ENCODE results near the gene DCLK1. TPM values are rescaled to one million over a fixed set of nuclear protein-coding genes. Genes with fewer than 3 reads are reported as not detected.

Gene DCLK1
- total RNA-seq, 2 experiments from 2014 or later: not detected

DNA sequence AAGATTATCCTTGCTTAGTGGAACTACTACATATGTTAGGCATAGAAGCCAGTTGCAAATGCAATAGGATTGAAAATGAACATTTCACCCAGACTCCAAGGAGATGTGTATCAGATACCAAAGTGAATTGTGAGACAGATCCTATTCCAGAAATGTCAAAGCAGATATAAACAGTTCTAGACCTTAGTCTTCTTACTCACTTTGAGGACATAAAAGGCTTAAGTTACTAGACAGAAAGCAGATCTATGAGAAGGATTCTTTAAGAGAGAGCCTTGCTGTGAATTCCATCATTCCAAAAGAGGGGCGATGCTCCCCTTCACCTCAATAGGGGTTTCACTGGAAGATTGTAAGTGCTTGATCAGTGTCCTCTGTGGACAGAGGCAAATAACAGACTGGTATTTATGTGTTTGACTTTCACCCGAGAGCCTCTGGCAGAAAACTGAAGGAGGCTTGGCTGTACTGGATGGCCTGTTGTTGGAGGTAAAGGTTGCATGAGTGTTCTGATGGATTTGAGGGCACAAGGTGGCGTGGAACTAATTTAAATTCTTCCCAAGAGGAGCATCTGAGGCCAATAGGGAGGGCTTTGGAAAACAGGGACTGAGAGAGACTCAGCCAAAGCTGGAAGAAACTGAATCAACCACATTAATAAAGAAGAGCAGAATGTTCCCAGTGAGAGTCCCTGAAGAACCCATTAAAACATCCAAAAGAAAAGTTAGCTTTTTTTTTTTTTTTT is 194.8 kb downstream of the DCLK1 start:
- no peak for DNase-seq
- intact Hi-C loops (cut with micrococcal nuclease): no loop called here
- Mint-ChIP-seq H3K9me3 (peaks cover 1% of the 10 kb centered on the region), H3K27ac (no peak overlapping the region), H3K4me1 (ENCODE audit: low read depth) (no peaks in the 10 kb centered on the region), H3K27me3 (ENCODE audit: low read depth) (no peaks in the 10 kb centered on the region), H3K4me3 (no peak overlapping the region), H3K36me3 (ENCODE audit: low read depth) (no peaks in the 10 kb centered on the region)
- CTCF ChIA-PET: no interaction called here

DNA sequence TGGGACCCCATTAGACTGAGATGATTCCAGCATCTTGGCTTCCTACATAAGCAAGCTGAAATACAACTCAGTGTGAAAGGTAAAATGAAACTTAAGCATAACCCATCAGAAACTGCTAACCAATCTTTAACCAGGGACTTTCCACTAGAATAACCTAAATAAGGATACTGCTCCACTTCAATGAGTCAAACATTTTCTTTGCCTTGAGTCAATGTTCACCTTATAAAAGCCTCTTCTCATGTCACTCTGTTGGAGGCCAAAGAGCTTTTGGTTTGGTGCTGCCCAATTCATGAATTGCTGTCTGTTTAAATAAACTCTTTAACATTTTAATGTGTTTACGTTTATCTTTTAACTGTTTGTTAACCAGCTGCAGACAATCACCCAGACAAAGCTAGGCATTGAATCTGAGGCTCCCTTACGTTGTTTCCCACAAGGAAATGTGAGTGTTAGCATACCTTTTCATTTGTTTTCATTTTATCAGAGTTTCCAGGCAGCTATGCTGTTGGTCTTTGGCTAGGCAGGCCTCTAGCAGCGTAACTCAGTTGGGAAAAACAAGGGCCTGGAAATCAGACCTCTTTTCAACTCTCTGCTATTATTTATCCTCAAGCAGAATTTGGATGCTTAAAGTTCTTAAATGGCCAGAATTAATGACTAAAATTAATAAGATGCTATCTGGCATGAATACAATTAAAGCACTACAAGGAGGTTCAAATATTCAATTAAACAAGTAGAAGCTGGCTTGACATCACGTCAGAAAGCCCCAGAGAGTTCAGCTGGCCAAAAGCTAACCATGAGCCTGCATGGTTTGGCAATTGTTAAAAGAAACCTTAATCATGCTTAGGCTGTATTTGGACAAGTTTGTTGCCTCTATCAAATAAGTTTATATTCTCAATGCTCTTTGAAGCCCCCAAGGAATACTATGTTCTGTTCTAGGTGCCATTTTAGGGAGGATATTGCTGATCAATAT is 200.2 kb downstream of the DCLK1 start:
- no peak overlapping the region for H3K4me3 Mint-ChIP-seq
- H3K27me3 Mint-ChIP-seq (ENCODE audit: low read depth): peaks cover 2% of the 10 kb centered on the region
- no peaks in the 10 kb centered on the region for H3K36me3 Mint-ChIP-seq (ENCODE audit: low read depth)
- no peak overlapping the region for H3K27ac Mint-ChIP-seq
- peaks cover 1% of the 10 kb centered on the region for H3K9me3 Mint-ChIP-seq
- CTCF ChIA-PET: interaction anchor here (0.7 kb wide), 1 partner anchor 335 kb away, joined by 3 read pairs; no protein-coding TSS in a partner anchor
- no peaks in the 10 kb centered on the region for H3K4me1 Mint-ChIP-seq (ENCODE audit: low read depth)
- DNase-seq: no peak
- intact Hi-C loops (cut with micrococcal nuclease): no loop called here

DNA sequence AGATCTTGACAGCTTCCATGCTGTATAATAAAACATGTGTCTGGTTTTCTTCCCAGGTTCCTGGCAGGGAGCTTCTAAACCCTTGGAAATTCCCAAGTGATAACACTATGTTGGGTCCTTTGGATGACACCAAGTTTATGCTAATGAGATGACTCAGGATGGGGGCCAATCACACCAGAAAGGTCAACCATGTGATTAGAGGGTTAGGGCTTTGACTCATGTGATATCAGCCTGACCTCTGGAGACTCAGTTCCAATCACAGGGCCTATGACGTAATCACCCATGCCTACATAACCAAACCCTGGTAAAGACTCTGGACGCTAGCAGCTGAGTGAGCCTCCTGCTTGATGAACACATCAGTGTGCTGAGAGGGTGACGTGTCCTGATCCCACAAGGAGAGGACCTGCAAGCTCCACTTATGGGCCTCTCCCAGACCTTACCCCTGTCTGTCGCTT is 203.6 kb downstream of the DCLK1 start:
- Mint-ChIP-seq H3K4me1 (ENCODE audit: low read depth) (no peaks in the 10 kb centered on the region), H3K9me3 (peaks cover 1% of the 10 kb centered on the region), H3K27ac (no peak overlapping the region), H3K27me3 (ENCODE audit: low read depth) (peaks cover 2% of the 10 kb centered on the region), H3K4me3 (no peak overlapping the region), H3K36me3 (ENCODE audit: low read depth) (no peaks in the 10 kb centered on the region)
- CTCF ChIA-PET: no interaction called here
- intact Hi-C loops (cut with micrococcal nuclease): no loop called here
- no peak for DNase-seq

DNA sequence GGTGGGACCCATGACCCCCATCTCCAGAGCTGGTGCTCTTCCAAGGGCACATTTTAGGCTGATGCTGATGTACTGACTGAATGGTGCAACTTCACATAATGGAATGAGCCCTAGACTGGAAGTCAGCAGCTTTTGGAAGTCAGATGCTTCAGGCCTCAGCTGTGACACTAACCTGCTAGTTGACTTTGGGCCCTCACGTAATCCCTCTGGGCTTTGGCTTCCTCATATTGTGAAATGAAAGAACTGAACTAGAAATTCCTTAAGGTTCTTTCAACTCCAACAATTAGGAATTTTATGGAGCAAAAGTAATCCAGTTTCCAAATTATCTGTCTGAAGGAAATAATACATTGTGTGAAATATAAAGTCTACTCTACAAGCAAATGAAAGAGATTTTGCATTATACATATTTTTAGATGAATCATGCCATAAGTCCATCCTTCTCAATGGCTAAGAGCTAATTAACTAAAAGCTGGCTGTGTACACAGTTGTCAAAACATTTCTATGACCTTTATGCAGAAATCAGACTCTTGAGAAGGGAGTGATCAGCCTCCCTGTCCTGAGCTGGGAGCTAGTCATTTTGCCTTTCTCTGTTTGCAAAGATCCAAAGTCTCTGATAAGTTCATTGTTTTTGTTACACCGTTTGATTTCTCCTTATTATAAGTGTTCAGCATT is 204.2 kb downstream of the DCLK1 start:
- H3K27me3 Mint-ChIP-seq (ENCODE audit: low read depth): peaks cover 2% of the 10 kb centered on the region
- intact Hi-C loops (cut with micrococcal nuclease): no loop called here
- no peaks in the 10 kb centered on the region for H3K36me3 Mint-ChIP-seq (ENCODE audit: low read depth)
- no peaks in the 10 kb centered on the region for H3K9me3 Mint-ChIP-seq
- no peaks in the 10 kb centered on the region for H3K4me1 Mint-ChIP-seq (ENCODE audit: low read depth)
- CTCF ChIA-PET: no interaction called here
- DNase-seq: no peak
- no peak overlapping the region for H3K4me3 Mint-ChIP-seq
- H3K27ac Mint-ChIP-seq: no peak overlapping the region

DNA sequence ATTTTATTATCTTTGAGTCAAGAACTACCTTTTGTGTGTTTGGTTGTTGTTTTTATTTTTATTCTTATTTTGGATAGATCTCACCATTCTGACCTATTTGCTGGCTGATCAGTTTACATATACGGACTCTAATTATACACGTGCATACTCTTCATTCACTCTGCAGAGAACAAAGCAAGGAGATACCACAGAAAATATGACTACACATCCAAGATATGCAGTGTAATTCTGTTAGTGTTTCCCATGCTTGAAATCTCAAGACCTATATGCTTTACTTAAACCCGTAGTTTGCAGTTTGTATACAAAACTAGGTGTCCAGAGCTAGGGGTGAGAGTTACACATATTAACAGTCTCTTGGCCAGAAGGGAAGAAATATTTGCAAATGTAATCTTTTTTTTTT is 205.5 kb downstream of the DCLK1 start:
- H3K4me3 Mint-ChIP-seq: no peak overlapping the region
- no peak overlapping the region for H3K27ac Mint-ChIP-seq
- intact Hi-C loops (cut with micrococcal nuclease): no loop called here
- H3K27me3 Mint-ChIP-seq (ENCODE audit: low read depth): peaks cover 5% of the 10 kb centered on the region
- no peaks in the 10 kb centered on the region for H3K36me3 Mint-ChIP-seq (ENCODE audit: low read depth)
- H3K9me3 Mint-ChIP-seq: peaks cover 2% of the 10 kb centered on the region
- no peaks in the 10 kb centered on the region for H3K4me1 Mint-ChIP-seq (ENCODE audit: low read depth)
- CTCF ChIA-PET: no interaction called here
- no peak for DNase-seq

DNA sequence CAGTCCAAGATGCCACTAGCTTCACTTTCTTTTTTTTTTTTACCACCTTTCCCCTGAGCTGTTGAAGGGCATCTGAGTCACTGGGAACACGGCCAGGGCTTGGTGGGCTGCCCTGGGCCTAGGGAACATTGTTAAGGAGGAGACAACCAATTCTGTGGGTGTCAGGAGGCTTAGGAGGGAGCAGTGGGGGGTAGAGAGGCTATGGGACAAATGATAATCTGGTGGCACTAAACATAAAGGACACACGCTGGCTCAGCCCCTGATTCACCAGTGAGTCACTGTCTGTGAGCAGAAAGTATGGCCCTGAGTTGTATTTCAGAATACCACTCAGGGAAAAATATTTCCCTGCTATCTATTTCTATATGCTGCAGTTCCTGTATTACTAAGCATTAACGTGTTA is 207.8 kb downstream of the DCLK1 start:
- H3K4me3 Mint-ChIP-seq: no peak overlapping the region
- peaks cover 4% of the 10 kb centered on the region for H3K27me3 Mint-ChIP-seq (ENCODE audit: low read depth)
- no peak for DNase-seq
- no peak overlapping the region for H3K27ac Mint-ChIP-seq
- no peaks in the 10 kb centered on the region for H3K4me1 Mint-ChIP-seq (ENCODE audit: low read depth)
- intact Hi-C loops (cut with micrococcal nuclease): no loop called here
- CTCF ChIA-PET: no interaction called here
- H3K36me3 Mint-ChIP-seq (ENCODE audit: low read depth): no peaks in the 10 kb centered on the region
- H3K9me3 Mint-ChIP-seq: peaks cover 3% of the 10 kb centered on the region

DNA sequence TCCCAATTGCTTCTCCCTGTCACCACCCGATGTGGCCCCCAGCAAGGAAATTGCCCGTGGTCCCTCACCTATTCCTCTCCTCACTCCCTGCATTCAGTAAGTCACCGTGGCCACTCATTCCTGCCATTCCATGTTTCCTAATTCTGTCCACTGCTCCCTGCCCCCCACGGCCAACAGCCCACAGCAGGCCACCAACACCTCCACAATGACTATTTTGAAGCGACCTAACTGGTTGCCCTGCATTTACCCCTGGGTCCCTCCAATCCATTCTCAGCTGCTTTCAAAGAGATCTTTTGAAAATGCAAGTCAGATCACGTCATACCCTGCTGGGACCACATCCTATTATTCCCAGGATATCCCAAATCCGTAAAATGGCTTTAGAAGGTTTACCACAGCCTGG is 210.4 kb downstream of the DCLK1 start:
- Mint-ChIP-seq H3K27me3 (ENCODE audit: low read depth) (peaks cover 7% of the 10 kb centered on the region), H3K27ac (no peak overlapping the region), H3K4me1 (ENCODE audit: low read depth) (no peaks in the 10 kb centered on the region), H3K9me3 (peaks cover 3% of the 10 kb centered on the region), H3K4me3 (no peak overlapping the region), H3K36me3 (ENCODE audit: low read depth) (no peaks in the 10 kb centered on the region)
- CTCF ChIA-PET: no interaction called here
- intact Hi-C loops (cut with micrococcal nuclease): no loop called here
- no peak for DNase-seq

DNA sequence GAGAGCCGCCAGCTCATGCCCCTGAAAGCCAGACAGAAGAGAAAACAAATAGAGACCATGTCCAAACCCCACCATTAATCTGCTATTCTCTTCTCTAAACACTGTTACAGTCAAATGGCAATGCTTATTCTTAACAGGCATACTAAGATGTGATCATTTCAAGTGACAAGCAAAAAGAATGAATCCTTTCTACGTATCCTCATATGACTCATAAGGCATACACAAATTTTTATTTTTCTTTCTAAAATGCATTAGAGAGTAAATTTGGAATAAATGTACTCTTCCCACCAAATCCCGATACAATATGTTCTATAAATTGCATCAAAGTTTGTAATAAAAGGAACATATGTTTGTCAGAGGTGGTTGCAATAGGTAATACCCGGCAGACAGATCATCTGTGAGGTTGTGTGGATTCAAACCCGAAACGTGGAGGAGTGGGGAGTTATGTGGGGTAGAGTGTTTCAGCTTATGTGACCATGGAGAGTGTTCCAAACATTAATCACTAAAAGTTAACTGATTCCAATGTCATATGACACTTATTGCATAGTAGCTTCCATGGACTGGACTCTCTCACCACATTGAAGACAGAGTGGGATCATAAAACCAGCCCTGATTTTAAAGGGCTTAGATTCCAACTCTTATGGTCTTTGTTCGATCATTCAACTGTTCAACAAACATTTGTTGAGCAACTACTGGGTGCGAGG is 213.1 kb downstream of the DCLK1 start:
- Mint-ChIP-seq H3K9me3 (peaks cover 3% of the 10 kb centered on the region), H3K4me3 (no peak overlapping the region)
- intact Hi-C loops (cut with micrococcal nuclease): no loop called here

DNA sequence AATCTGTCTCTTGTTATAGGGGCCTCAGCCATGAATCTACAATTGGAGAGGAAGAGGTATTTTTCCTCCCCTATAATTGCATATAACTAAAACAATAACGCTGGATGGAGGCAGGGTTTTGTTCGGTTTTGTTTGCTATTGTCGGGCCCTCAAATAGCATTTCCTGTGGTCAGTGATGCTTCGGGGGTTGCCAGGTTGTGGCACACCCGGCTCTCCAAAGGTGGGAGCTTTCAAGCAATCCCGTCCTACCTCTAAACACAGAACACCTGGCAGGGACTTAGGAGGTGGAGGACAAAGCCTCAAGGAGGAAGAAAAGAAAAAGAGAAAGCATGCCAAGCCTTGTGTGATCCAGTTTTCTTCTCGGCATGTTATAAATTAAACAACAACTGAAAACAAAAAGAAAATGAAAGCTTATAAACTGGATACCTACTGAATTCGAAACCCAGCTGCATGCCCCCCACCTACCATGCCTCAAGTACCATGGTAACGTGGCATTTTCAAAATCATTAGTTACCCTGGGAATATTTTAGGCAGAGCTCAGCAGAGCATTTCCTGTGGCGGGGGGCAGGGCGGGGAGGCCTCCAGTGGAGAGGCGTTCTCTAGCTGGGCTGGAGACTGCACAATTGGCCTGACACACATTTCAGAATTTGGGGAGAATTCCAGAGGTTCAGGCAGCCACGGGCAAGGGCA is 213.8 kb downstream of the DCLK1 start:
- Mint-ChIP-seq H3K4me1 (ENCODE audit: low read depth) (no peaks in the 10 kb centered on the region), H3K36me3 (ENCODE audit: low read depth) (no peaks in the 10 kb centered on the region), H3K4me3 (no peak overlapping the region), H3K27ac (no peak overlapping the region), H3K27me3 (ENCODE audit: low read depth) (peaks cover 7% of the 10 kb centered on the region), H3K9me3 (peaks cover 5% of the 10 kb centered on the region)
- CTCF ChIA-PET: no interaction called here
- DNase-seq: no peak
- intact Hi-C loops (cut with micrococcal nuclease): no loop called here

More for the DNA sequence above, 213.1 kb downstream of the DCLK1 start:
- Mint-ChIP-seq H3K27me3 (ENCODE audit: low read depth) (peaks cover 7% of the 10 kb centered on the region), H3K27ac (no peak overlapping the region), H3K36me3 (ENCODE audit: low read depth) (no peaks in the 10 kb centered on the region), H3K4me1 (ENCODE audit: low read depth) (no peaks in the 10 kb centered on the region)
- CTCF ChIA-PET: no interaction called here
- DNase-seq: no peak

DNA sequence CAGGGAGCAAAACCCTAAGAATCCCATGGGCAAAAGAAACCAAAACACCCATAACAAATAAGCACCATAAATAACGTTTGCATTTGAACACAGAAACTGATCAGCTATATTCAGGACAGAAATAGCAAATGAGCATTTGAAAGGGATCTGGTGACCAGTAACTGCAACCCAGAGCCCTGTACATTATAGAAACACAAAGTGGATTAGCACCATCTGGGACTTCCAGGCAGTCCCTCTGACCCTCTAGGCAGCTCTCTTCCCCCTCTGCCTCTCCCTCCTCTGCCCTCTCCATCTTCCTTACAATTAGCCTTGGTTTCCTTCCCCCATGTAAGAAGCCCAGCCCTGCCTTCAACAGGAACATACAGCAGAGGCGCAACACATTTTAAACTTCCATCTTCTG is 215.0 kb downstream of the DCLK1 start:
- Mint-ChIP-seq H3K4me1 (ENCODE audit: low read depth) (no peaks in the 10 kb centered on the region), H3K27ac (no peak overlapping the region), H3K36me3 (ENCODE audit: low read depth) (no peaks in the 10 kb centered on the region), H3K27me3 (ENCODE audit: low read depth) (peaks cover 5% of the 10 kb centered on the region), H3K4me3 (no peak overlapping the region), H3K9me3 (peaks cover 3% of the 10 kb centered on the region)
- intact Hi-C loops (cut with micrococcal nuclease): no loop called here
- CTCF ChIA-PET: no interaction called here
- DNase-seq: no peak

DNA sequence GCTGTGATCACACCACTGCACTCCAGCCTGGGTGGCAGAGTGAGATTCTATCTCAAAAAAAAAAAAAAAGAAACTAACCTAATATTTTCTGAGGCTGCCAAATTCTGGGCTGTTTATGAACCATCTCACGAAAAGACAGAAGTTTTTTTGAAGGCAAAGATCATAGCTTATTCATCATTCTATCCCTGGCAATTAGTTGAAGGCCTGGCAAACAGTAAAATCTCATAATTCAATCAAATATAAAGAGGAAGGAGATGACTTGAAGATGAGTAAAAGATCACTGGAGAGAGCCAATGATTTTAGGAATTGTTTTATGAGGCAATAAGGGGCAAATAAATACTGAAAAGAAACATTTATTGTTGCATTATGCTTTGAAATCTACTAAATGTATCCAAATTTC is 216.5 kb downstream of the DCLK1 start:
- Mint-ChIP-seq H3K36me3 (ENCODE audit: low read depth) (no peaks in the 10 kb centered on the region), H3K9me3 (peaks cover 2% of the 10 kb centered on the region), H3K27ac (no peak overlapping the region), H3K4me3 (no peak overlapping the region), H3K4me1 (ENCODE audit: low read depth) (no peaks in the 10 kb centered on the region), H3K27me3 (ENCODE audit: low read depth) (peaks cover 4% of the 10 kb centered on the region)
- CTCF ChIA-PET: interaction anchor here (0.5 to 0.6 kb wide), 2 partner anchors 39 to 1561 kb away, joined by 3 read pairs; no protein-coding TSS in a partner anchor
- intact Hi-C loops (cut with micrococcal nuclease): no loop called here
- no peak for DNase-seq
